Mucosa of descending colon (tissue), 3 donors: ENCODE results near the gene TREM1. TPM values are rescaled to one million over a fixed set of nuclear protein-coding genes. Genes with fewer than 3 reads are reported as not detected.
"Not testable (repeated sequence)": the region's sequence is repeated elsewhere in the genome, so short reads cannot be mapped to it uniquely, and the experiment has no call there.

Experiments
- ATAC-seq: fragments of 200-7000 bp; cut with Tn5 transposase; one replicate; pipeline ENCODE4 v1.9.1; 2020; ENCODE audit warnings: mild to moderate bottlenecking, moderate library complexity
- DNase-seq, 3 donors: peaks; one replicate each; pipeline ENCODE4 v3.0.0-alpha.2; 2020
- H3K36me3 ChIP-seq: fragments of 200-600 bp; one replicate; pipeline ENCODE4 v1.8.0; 2021; ENCODE audit warnings: low read depth, mild to moderate bottlenecking
- H3K4me1 ChIP-seq: fragments of 200-600 bp; one replicate; pipeline ENCODE4 v1.8.0; 2021; ENCODE audit warnings: low read depth, mild to moderate bottlenecking
- H3K4me3 ChIP-seq: fragments of 200-600 bp; one replicate; pipeline ENCODE4 v1.8.0; 2021; ENCODE audit warnings: mild to moderate bottlenecking
- H3K9me3 ChIP-seq: fragments of 200-600 bp; one replicate; pipeline ENCODE4 v1.8.0; 2021; ENCODE audit warnings: mild to moderate bottlenecking
- CTCF ChIP-seq: fragments of 200-600 bp; IDR thresholded peaks from one replicate; pipeline ENCODE4 v1.8.0; 2022; ENCODE audit warnings: antibody characterized with exemption, mild to moderate bottlenecking
- intact Hi-C, 2 donors: fragments of 100-400 bp; cut with DNase I in 1 of 2; cut with micrococcal nuclease in 1 of 2; formaldehyde crosslinking; loops; one replicate each; pipeline versions ENCODE4 v1.11.0 to v1.11.1; 2022; cut with DNase I, micrococcal nuclease
- total RNA-seq, 3 donors: library from RNA; stranded (reverse); fragmentation: NEBNext Ultra II Directional in 2 of 3; extraction: Animal tissue kit (Norgen Biotek cat#: 25700) in 2 of 3; gene quantifications; one replicate each; pipeline versions ENCODE4 v1.2.1 to v1.2.4, GENCODE V29; 2021 to 2023
- donor health status: DM: no; HTN: no; CAD: no; lungs with moderate emphysema.
- donor health status: DM: no; HTN: no; CAD: no.
- donor health status: DM: no; HTN: yes; CAD: no.

Gene TREM1
- total RNA-seq, 3 donors from 2014 or later, result 1.2 to 2.0 TPM; not detected in 1

- peak; percentile 60 for TF ChIP-seq CTCF
- Histone ChIP-seq H3K9me3 (no peaks in the 10 kb centered on the region), H3K4me1 (no peaks in the 10 kb centered on the region), H3K36me3 (no peaks in the 10 kb centered on the region), H3K4me3 (no peak overlapping the region)
- DNase-seq (peak in 1 of 3 donors; percentile 82), ATAC-seq (peak; percentile 60)
- intact Hi-C loops, result no loop called here
Measured at GRCh38 chr6:41306187-41306854, 19.8 kb upstream of the TREM1 start.

DNA sequence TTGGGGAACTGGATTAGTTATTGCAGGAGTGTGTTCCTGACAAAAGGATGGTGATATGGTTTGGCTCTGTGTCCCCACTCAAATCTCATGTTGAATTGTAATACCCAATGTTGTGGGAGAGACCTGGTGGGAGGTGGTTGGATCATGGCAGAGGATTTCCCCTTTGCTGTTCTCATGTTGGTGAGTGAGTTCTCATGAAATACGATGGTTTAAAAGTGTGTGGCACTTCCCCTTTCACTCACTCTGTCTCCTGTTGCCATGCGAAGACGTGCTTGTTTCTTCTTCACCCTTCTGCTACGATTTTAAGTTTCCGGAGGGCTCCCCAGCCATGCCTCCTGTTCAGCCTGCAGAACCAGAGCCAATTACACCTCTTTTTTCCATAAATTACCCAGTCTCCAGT is 16.2 kb upstream of the TREM1 start:
- Histone ChIP-seq H3K9me3 (no peaks in the 10 kb centered on the region), H3K36me3 (no peaks in the 10 kb centered on the region), H3K4me3 (no peak overlapping the region), H3K4me1 (no peaks in the 10 kb centered on the region)
- no peak for TF ChIP-seq CTCF
- ATAC-seq (no peak), DNase-seq (no peak)
- intact Hi-C loops, result no loop called here

DNA sequence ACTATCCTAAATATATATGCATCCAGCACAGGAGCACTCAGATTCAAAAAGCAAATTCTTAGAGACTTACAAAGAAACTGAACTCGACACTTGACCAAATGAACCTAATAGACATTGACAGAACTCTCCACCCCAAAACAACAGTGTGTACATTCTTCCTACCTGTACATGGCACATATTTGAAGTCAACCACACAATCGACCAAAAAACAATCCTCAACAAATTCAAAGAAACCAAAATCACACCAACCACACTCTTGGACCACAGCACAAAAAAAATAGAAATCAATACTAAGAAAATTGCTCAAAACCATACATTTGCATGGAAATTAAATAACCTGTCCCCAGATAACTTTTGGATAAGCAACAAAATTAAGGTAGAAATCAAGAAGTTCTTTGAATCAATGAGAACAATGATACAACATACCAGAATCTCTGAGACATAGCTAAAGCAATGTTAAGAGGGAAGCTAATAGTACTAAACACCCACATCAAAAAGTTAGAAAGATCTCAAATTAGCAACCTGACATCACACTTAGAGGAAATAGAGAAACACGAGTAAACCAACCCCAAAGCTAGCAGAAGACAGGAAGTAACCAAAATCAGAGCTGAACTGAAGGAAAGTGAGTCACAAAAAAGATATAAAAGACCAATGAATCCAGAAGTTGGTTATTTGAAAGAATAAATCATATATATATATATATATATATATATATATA is 12.5 kb upstream of the TREM1 start:
- intact Hi-C loops, result no loop called here
- no peak for DNase-seq
- TF ChIP-seq CTCF, result no peak

DNA sequence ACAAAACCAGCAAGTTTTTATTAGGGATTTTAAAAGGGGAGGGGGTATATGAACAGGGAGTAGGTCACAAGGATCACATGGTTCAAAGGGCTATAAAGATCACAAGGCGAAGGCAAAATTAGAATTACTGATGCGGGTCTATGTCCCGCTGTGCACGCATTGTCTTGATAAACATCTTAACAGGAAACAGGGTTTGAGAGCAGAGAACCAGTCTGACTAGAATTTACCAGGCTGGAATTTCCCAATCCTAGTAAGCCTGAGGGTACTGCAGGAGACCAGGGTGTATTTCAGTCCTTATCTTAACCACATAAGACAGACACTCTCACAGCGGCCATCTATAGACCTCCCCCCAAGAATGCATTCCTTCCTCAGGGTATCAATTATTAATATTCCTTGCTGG is 10.8 kb upstream of the TREM1 start:
- H3K9me3 ChIP-seq, ATAC-seq, H3K36me3 ChIP-seq, DNase-seq, H3K4me1 ChIP-seq, intact Hi-C loops, H3K4me3 ChIP-seq: not testable (repeated sequence)

More for the DNA sequence above, 12.5 kb upstream of the TREM1 start:
- Histone ChIP-seq H3K9me3 (no peaks in the 10 kb centered on the region), H3K4me1 (no peaks in the 10 kb centered on the region), H3K36me3 (no peaks in the 10 kb centered on the region), H3K4me3 (no peak overlapping the region)
- no peak for ATAC-seq

DNA sequence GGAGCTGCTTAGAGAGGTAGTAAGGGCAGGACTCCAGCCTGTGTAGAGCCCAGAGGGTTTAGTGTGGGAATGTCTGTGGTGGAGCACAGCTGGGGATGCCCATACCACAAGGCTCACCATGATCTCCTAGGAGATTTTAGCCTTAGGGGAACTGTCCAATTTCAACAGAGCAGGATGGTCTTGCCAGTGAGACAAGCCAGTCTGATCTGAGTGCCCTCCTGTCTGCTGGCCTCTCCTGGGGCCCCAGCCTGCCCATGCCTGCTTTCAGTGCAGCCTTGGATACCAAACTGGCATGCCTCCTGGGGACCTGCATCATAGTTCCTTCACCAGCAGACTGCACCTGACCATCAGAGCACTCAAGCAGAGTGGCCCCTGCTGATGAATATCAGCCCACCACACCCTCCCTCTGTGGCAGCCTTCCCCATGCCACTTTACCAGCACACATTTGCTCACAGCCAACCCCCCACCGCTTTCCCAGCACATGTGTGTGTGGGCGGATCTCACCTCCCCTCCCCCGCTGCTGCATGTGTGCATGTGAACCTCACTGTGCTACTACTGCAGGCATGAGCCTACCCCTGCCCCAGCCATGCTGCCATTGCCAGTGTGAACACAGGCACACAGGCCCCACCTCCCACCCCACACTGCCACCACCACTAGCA is 7.9 kb upstream of the TREM1 start:
- Histone ChIP-seq H3K4me3 (no peak overlapping the region), H3K36me3 (no peaks in the 10 kb centered on the region), H3K9me3 (no peaks in the 10 kb centered on the region), H3K4me1 (no peaks in the 10 kb centered on the region)
- no peak for TF ChIP-seq CTCF
- no peak for DNase-seq
- intact Hi-C loops, result no loop called here
- no peak for ATAC-seq

DNA sequence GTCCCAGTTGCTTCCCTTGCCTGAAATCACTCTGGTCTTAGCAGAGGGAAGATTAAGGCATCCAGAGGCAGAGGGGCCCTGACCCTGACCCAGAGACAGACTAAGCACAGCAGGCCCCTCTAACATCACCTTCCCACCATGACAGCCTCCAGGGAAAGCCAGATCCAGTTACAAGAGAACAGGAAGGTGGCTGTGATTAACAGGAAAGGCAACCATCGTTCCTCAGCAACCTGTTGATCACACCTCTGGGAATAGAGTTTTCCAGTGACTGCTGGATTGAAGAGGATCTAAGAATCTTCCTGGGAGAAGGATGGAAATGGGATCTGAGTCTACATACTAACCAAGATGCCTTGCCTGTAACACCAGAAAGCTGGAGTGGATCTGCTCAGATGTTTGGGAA is 5.2 kb upstream of the TREM1 start:
- ATAC-seq (no peak), DNase-seq (no peak)
- H3K4me1 ChIP-seq, result no peaks in the 10 kb centered on the region
- no peak for TF ChIP-seq CTCF
- H3K4me3 ChIP-seq, result no peak overlapping the region
- H3K9me3 ChIP-seq, result no peaks in the 10 kb centered on the region
- intact Hi-C loops, result no loop called here
- H3K36me3 ChIP-seq, result no peaks in the 10 kb centered on the region
